Stimulated activated CD8-positive, alpha-beta memory T cell treated with anti-CD3 and anti-CD28 coated beads, Interleukin-12 subunit alpha, Interleukin-12 subunit beta, amount 100 ng/mL, for 1 hour (primary cell): Measurements from ENCODE around the gene BANK1.

Experiments
- DNase-seq: peaks from one replicate; pipeline ENCODE4 v3.0.0-alpha.2; 2020; ENCODE audit warnings: low read depth

The BANK1 gene

GRCh38 chr4:101790521-101791181 lies at the start of gene BANK1:
Gene BANK1, plus strand, starts transcription at chr4:101790730. Its CDS starts 151 bp downstream, at chr4:101790881.
- DNase-seq, result no peak

DNA sequence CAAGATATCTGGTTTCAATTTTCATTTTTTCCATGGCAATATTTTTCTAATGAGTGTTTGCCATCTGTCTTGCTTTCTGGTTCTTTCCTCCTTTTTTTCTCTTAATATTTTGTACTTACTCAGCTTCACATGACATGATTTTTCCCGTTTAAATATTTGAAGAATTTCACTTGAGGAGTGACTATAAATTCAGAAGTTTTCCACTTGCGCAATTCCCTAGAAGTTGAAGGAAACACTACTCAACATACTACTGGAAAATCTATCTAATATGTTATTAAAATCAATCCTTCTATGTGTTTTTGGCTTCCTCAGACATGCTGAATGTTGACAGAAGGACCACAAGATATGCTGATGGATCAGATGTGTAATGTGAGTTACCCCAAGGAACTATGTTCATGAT lies 36.8 kb upstream of the BANK1 start:
- DNase-seq, result no peak

GRCh38 chr4:101756181-101756580 lies 34.3 kb upstream of the BANK1 start:
- no peak for DNase-seq

DNA sequence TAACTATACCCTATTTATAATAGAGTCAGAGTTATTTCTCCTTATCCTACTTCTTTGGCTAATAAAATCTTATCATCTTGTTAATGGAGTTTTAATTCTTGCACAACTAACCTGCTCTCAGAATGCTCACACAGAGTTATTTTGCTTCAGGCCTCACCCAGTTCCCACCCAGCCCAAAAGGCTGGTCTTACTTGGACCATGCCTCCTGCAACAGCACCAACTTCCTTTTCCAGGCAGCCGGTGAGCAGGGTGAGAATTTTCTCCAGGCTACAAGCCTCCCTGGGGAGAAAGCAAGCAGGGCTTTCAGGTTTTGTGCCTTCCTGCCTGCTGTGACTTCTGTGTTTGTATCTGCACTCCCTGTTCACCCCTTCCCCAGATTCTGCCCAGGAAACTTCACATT lies 29.1 kb upstream of the BANK1 start:
- DNase-seq, result no peak

DNA sequence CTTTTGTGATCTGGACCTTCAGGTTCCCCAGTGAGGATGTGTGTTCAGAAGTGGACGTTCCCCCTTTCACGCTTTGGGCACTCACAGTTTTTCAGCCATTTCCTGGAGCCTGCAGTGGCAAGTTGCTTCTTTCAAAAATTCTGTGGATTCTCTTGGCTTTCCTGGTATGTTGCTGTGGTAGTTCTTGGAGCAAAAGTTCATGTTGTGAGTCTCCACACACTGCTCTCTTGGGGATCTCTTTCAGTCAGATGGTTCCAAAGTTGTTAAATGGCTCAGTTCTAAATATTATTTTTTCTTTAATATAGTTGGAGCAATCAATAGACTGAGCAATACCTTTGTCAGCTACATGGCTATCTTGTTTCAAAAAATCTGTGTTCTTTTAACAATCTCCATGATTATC lies 28.5 kb upstream of the BANK1 start:
- no peak for DNase-seq

GRCh38 chr4:101762534-101762933 lies 28.0 kb upstream of the BANK1 start:
- no peak for DNase-seq

DNA sequence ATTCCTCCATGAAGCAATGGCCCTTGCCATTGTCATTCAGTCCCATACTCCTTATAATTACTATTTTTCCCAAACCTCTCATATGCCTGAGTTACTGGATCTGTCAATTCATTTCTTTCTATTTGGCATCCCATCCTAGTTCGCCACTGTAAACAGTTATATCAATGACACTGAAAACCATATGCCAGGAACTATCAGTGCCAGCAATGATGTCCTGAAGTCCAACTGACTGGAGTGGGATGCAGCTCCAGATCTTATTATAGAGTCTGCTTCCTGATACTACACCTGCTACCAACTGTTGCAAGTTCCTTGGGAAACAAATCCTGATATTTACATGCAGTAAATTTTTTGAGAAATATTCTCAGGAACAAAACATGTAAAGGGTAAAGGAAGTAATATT lies 27.0 kb upstream of the BANK1 start:
- DNase-seq, result no peak

DNA sequence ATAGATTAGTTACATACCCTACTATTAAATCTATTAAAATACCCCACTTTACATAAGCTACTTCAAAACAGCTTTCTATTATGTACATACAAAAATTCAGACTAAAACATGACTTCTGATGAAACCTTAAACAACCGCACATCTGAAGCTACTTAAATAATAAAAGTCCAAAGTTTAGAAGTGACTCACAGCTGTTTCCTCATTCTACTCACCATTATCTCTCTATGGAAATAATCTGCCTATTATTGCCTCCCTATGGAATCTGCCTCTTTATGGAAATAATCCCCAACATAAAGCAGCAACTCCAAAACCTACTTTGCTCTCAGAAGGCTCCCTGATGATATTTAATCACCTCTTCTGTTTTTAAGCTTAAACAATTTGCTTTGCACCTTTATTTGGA lies 15.7 kb upstream of the BANK1 start:
- DNase-seq, result no peak

DNA sequence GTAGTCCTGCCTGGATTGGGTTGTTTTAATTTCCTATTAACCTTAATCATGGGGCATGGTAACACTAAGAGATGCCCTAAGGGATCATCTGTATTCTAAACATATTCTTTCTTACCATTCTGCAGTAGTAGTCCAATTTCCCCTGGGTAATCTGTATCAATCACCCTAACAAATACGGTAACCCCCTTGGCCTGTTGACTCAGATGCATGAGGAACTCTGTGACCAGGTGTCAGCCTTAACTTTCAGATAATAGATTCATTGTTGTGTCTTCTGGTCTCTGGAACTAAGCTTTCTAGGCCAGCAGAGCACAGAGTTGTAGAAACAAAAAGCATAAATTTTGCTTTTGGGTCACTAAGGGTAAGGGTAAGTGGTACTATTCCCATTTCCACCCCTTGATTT lies 13.1 kb upstream of the BANK1 start:
- DNase-seq, result no peak

GRCh38 chr4:101780284-101780683 lies 10.2 kb upstream of the BANK1 start:
- DNase-seq, result no peak

DNA sequence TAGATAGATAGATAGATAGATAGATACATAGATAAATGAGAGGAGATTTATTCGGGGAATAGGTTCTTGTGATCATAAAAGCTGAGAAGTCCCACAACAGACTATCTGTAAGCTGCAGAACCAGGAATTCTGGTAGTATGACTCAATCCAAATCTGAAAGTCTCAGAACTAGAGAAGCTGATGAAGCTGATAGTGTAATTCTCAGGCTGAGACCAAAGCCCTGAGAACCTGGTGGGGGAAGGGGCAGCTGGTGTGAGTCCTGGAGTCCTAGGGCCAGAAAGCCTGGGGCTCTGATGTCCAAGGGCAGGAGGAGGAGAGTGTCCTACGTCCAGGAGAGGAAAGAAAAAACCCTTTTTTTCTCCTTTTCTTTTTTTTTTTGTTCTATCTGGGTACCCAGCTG lies 8.0 kb upstream of the BANK1 start:
- DNase-seq, result no peak

- no peak for DNase-seq
Measured at GRCh38 chr4:101784957-101785356, 5.6 kb upstream of the BANK1 start.

DNA sequence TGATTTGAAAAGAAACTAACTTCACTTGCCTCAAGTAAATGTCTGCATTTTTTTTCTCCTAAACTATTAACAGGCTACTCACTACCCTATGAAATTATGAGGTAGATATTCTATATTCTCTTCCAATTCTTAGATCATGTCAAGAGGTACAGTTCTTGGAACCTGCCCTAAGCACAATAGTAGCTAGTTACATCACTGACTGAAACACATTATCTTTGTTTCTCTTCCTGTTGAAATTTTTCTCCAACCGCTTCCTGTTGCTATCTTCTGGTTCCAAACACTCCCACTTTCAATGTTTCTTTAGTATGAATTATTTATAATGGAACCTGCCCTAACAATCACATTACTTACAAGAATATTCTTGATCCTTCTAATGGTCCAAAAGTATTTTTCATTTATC lies 5.0 kb upstream of the BANK1 start:
- no peak for DNase-seq

- no peak for DNase-seq
Measured at GRCh38 chr4:101787701-101788316, 2.7 kb upstream of the BANK1 start.

- no peak for DNase-seq
Measured at GRCh38 chr4:101791182-101791558, 640 bp downstream of the BANK1 start.

DNA sequence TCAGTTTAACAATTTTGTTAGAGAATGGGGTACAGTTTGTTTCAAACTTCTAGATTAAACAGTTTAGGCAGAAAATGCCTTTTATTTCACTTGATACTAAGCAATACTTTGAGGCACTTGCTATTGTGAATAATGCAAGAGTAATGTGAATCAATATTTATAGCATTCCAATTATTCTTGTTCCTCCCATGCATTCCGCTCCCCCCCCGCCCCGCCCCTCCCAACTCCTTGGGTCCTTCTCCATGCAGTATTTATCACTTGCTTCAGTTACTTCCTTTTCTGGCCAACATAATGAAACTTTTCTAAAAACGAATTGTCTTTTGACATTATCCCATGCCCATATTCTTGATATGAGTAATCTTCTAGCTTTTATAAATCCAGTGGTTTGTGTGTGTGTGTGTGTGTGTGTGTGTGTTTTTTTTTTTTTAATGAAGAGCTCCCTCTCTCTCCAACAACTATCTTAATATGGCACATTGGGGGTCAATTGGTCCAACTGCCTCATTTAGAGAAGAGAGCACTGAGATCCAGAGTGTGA lies 1.6 kb downstream of the BANK1 start:
- no peak for DNase-seq

GRCh38 chr4:101793397-101793796 lies 2.9 kb downstream of the BANK1 start:
- DNase-seq, result no peak

DNA sequence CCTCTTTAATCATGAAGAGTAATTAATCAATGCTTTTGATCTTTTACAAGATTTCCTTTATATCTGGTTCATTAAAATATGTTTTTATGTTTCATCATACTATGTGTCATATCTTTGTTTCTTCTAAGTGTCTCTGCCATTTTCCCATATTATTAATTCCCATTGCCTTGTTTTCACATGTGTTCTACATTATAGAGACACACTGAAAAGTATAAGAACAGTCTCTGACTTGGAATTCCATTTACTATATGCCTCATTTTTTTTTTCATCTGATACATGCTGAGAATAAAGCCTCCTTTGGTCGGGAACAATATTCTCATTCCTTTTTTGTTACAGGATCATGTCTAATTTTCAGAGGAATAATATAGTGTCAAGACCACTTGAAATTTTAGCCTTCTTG lies 4.3 kb downstream of the BANK1 start:
- no peak for DNase-seq

DNA sequence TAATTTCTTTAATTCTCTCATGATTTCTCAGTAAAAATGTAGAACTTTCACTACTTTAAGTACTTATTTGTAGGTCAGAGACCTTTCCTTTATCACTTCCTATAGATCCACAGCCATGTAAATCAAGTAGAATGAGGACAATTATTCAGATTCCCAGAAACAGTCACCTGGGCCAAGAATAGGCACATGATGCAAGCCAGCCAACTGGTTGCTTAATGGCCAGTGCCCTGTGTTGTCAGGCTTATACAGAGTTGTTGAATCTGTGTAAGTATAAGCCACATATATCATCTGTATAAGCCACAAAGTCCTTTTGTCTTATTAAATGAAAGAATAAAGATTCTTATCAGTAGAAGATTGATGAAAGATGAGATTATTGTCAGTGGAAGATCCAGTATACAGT lies 5.2 kb downstream of the BANK1 start:
- no peak for DNase-seq

DNA sequence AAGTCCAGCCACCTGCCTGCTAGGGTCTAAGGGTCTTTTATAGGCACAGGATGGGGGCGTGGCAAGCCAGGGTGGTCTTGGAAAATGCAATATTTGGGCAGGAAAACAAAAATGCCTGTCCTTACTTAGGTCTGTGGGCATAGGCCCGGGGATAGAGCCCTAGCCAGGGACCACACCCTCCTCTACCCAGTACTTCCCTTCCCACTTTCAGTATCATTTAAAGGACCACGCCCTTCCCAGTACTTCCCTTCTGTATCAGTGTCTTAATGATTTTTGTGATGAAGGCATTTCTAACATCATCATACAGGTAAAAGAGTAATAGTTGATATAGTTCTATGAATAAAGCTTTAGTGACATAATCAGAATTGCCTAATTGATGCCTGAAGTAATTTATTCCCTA lies 11.4 kb downstream of the BANK1 start:
- no peak for DNase-seq

DNA sequence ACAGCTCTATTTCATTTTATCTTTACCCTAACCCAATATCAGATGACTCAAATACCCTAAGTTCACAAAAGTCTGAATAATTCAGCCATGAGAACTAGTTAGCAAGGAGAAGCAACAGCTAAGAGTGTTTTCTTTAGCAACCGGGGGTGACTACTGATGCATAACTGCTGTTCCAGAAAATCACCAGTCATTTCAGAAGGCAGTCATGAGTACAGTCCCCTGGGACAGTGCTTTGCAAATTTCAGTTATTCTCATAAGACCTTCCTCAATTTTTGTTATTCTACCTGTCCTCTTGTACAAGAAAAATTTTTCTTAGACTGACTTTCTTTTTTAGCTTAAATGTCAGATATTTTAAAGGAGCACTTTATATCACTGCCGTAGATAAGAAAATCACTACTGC lies 16.4 kb downstream of the BANK1 start:
- DNase-seq, result no peak

GRCh38 chr4:101807351-101807750 lies 16.8 kb downstream of the BANK1 start:
- no peak for DNase-seq

DNA sequence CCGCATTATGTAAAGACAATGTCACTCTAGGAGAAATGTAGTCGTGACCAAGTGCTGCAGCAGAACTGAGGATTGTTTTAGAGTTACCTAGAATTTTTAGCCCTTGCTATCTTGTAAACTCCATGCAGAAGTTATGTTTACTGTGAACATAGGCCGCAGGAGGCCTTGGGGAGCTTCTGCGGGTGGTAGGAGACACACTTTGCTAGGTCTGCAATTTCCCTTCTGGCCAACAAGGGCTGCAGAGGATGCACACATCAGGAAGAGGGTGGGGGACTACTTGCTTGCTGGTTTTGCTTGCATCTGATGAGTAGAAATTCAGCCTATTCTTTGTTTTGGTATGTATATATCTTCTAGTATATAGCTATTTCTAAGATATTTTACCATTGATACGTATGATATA lies 23.1 kb downstream of the BANK1 start:
- DNase-seq, result no peak

- DNase-seq, result no peak
Measured at GRCh38 chr4:101818362-101818761, 27.8 kb downstream of the BANK1 start.
